Caco-2 (cell line): ENCODE results near the gene PAFAH2. TPM values are rescaled to one million over a fixed set of nuclear protein-coding genes. Genes with fewer than 3 reads are reported as not detected.

ENCODE experiments used
- BruUV-seq: library from RNA; stranded (reverse); fragments of 400-500 nt; replicated peaks from 2 replicates; lab custom pipeline; 2021; lab: Mats Ljungman, UMichigan
- CTCF ChIA-PET: fragments of 300-600 bp; sonication (Branson Sonifier 250); formaldehyde crosslinking; loops from one replicate; lab custom pipeline; 2022; ENCODE audit warnings: antibody characterized with exemption; lab: Charles Lee
- POLR2A ChIA-PET: fragments of 300-600 bp; sonication (Branson Sonifier 250); formaldehyde crosslinking; loops from one replicate; lab custom pipeline; 2022; ENCODE audit warnings: antibody characterized with exemption; lab: Charles Lee
- DNase-seq, 2 experiments: peaks; one replicate each; pipeline versions ENCODE4 v3.0.0 to v3.0.0-alpha.2; 2020 to 2022
- H3K27me3 ChIP-seq: replicated peaks from 2 replicates; pipeline ENCODE4 v1.6.0; 2011; ENCODE audit warnings: low read length; ENCODE audit not compliant: control insufficient read depth, insufficient read depth
- H3K36me3 ChIP-seq: 2 replicates; pipeline ENCODE4 v1.5.1; 2011; ENCODE audit warnings: low read length; ENCODE audit not compliant: control insufficient read depth, insufficient read depth
- H3K4me1 ChIP-seq: fragments of 250-450 bp; sonication (Bioruptor Pico); 2 replicates; pipeline ENCODE4 v1.5.1; 2020; ENCODE audit warnings: mild to moderate bottlenecking
- H3K4me3 ChIP-seq: 2 replicates; pipeline ENCODE4 v1.5.1; 2011; ENCODE audit warnings: low read depth, mild to moderate bottlenecking, control low read depth, low read length
- H3K9me3 ChIP-seq: fragments of 250-450 bp; sonication (Bioruptor Pico); 2 replicates; pipeline ENCODE4 v1.5.1; 2020; ENCODE audit warnings: mild to moderate bottlenecking, moderate library complexity
- H3K27ac Mint-ChIP-seq: one replicate; pipeline ENCODE4 v1.8.0; 2022; ENCODE audit warnings: mixed read lengths; ENCODE audit not compliant: unreplicated experiment
- H3K27me3 Mint-ChIP-seq: one replicate; pipeline ENCODE4 v1.8.0; 2022; ENCODE audit warnings: mixed read lengths; ENCODE audit not compliant: insufficient read depth, unreplicated experiment
- H3K36me3 Mint-ChIP-seq: one replicate; pipeline ENCODE4 v1.8.0; 2022; ENCODE audit warnings: mild to moderate bottlenecking, mixed read lengths; ENCODE audit not compliant: insufficient read depth, unreplicated experiment
- H3K4me1 Mint-ChIP-seq: one replicate; pipeline ENCODE4 v1.8.0; 2022; ENCODE audit warnings: low read depth, mixed read lengths; ENCODE audit not compliant: unreplicated experiment
- H3K4me3 Mint-ChIP-seq: one replicate; pipeline ENCODE4 v1.8.0; 2022; ENCODE audit warnings: mild to moderate bottlenecking, moderate library complexity, mixed read lengths; ENCODE audit not compliant: unreplicated experiment
- H3K9me3 Mint-ChIP-seq: one replicate; pipeline ENCODE4 v1.8.0; 2022; ENCODE audit warnings: mixed read lengths; ENCODE audit not compliant: unreplicated experiment
- intact Hi-C: fragments of 100-400 bp; cut with micrococcal nuclease; formaldehyde crosslinking; loops from one replicate; pipeline ENCODE4 v1.10.0; 2022; ENCODE audit not compliant: unreplicated experiment
- total RNA-seq: library from RNA; stranded (reverse); gene quantifications from 2 replicates; pipeline ENCODE4 v1.2.3, GENCODE V29; 2022
- TF ChIP-seq, protein P1 (sequence below), 2 experiments: fragments of 200-600 bp in 1 of 2; IDR thresholded peaks; 1 replicate in 1 of 2; 2 replicates in 1 of 2; pipeline versions ENCODE4 v1.5.1 to v1.8.0; 2011 to 2022; ENCODE audit warnings: antibody characterized with exemption in 1 of 2, control low read depth in 1 of 2, inconsistent platforms in 1 of 2, low read depth in 1 of 2, low read length in 1 of 2, mild to moderate bottlenecking in 1 of 2, moderate library complexity in 1 of 2; ENCODE audit not compliant: insufficient read depth in 1 of 2, severe bottlenecking in 1 of 2, unreplicated experiment in 1 of 2

The PAFAH2 gene
- total RNA-seq, 1 experiment from 2014 or later, result 8.0 TPM

DNA sequence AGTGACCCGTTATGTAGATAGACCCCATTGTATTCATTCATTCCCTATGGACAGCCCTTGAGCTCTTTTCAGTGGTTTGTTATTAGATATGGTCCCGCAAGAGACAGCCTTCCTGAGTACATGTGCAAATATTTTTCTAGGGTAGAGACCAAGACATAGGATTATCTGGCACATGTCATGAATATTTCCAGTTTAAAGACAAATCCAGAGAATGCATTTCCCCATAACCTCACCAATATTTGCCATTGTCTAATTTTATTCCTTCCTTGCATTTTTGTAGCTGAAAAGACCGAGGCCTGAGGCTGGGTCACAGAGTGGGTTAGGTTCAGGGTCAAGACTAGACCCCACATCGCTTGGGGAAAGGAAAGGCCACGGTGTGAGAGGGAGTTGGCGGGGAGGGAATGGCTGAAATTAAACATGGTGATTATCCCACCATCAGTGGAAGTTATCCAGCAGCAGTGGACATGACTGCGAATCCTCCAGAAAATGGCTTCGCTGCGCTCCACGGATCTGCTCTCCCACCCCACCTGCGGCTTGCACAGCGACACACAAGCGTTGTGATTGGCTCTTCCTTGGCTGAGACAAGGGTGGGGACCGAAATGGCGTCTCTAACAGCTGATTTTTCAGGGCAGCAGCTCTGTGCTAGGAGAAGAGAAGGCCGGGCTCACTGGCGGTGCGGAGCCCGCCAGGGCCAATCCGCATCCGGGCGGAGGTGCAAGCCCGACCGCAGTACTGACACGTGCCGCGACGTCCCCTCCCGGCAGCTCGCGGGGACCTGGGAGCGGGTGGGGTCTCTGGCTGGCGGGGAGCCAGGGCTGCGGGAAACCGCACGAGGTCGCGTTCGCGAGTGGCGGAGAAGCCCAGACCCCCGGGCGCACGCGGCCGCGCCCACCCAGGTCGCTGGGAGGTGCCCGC lies 75.5 kb downstream of the PAFAH2 start:
- no peaks in the 10 kb centered on the region for H3K27me3 Mint-ChIP-seq
- TF ChIP-seq, protein P1, sequence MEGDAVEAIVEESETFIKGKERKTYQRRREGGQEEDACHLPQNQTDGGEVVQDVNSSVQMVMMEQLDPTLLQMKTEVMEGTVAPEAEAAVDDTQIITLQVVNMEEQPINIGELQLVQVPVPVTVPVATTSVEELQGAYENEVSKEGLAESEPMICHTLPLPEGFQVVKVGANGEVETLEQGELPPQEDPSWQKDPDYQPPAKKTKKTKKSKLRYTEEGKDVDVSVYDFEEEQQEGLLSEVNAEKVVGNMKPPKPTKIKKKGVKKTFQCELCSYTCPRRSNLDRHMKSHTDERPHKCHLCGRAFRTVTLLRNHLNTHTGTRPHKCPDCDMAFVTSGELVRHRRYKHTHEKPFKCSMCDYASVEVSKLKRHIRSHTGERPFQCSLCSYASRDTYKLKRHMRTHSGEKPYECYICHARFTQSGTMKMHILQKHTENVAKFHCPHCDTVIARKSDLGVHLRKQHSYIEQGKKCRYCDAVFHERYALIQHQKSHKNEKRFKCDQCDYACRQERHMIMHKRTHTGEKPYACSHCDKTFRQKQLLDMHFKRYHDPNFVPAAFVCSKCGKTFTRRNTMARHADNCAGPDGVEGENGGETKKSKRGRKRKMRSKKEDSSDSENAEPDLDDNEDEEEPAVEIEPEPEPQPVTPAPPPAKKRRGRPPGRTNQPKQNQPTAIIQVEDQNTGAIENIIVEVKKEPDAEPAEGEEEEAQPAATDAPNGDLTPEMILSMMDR (IDR thresholded peaks at IDR 0.05; ENCODE audit: insufficient read depth in 1 of 2, low read depth in 1 of 2, low read length in 1 of 2, severe bottlenecking in 1 of 2, unreplicated experiment in 1 of 2), result no peak
- Histone ChIP-seq H3K4me3 (peak overlapping the region; percentile 69), H3K4me1 (peaks cover 6% of the 10 kb centered on the region), H3K36me3 (no peaks in the 10 kb centered on the region), H3K27me3 (no peaks in the 10 kb centered on the region), H3K9me3 (no peaks in the 10 kb centered on the region)
- H3K4me1 Mint-ChIP-seq, result no peaks in the 10 kb centered on the region
- intact Hi-C loops, result no loop called here
- H3K27ac Mint-ChIP-seq, result peak overlapping the region; percentile 45
- ChIA-PET POLR2A (interaction anchor here (0.5 to 1.1 kb wide), 4 partner anchors 11 to 112 kb away, joined by 3 to 5 read pairs (median 4); no protein-coding TSS in a partner anchor), CTCF (interaction anchor here (0.5 to 0.9 kb wide), 2 partner anchors 27 to 75 kb away, joined by 3 read pairs; partner anchors contain the start of gene PAFAH2)
- no TSS peak for BruUV-seq
- H3K36me3 Mint-ChIP-seq, result no peaks in the 10 kb centered on the region
- peak; percentile 37 to 50 for DNase-seq
- H3K9me3 Mint-ChIP-seq, result no peaks in the 10 kb centered on the region
- peak overlapping the region; percentile 79 for H3K4me3 Mint-ChIP-seq

DNA sequence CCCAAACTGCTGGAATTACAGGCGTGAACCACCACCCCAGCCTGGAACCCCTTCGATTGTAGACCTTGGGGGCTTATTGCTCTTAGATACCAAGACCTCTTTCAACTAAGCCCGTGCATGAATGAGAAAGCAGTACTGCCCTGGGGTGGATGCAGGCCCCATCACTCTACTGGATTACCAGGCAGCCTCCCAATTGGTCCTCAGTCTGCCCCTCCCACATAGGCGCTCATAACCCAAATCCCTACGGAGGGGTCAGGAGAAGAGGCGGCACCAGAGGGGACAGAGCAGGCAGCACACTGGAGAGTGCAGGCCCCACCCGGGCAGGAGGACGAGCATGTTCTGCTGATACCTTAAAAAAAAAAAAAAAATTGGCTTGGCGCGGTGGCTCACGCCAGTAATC lies 79.2 kb downstream of the PAFAH2 start:
- ChIA-PET CTCF (no interaction called here), POLR2A (no interaction called here)
- Mint-ChIP-seq H3K36me3 (no peaks in the 10 kb centered on the region), H3K4me1 (no peaks in the 10 kb centered on the region), H3K27ac (no peak overlapping the region), H3K9me3 (no peaks in the 10 kb centered on the region), H3K27me3 (no peaks in the 10 kb centered on the region), H3K4me3 (no peak overlapping the region)
- H3K4me3 ChIP-seq, result no peak overlapping the region
- peaks cover 6% of the 10 kb centered on the region for H3K4me1 ChIP-seq
- intact Hi-C loops, result no loop called here
- no peaks in the 10 kb centered on the region for H3K9me3 ChIP-seq
- H3K36me3 ChIP-seq, result no peaks in the 10 kb centered on the region
- BruUV-seq, result no TSS peak
- TF ChIP-seq, protein P1 (IDR thresholded peaks at IDR 0.05; ENCODE audit: insufficient read depth in 1 of 2, low read depth in 1 of 2, low read length in 1 of 2, severe bottlenecking in 1 of 2, unreplicated experiment in 1 of 2), result no peak
- DNase-seq, result no peak
- no peaks in the 10 kb centered on the region for H3K27me3 ChIP-seq

DNA sequence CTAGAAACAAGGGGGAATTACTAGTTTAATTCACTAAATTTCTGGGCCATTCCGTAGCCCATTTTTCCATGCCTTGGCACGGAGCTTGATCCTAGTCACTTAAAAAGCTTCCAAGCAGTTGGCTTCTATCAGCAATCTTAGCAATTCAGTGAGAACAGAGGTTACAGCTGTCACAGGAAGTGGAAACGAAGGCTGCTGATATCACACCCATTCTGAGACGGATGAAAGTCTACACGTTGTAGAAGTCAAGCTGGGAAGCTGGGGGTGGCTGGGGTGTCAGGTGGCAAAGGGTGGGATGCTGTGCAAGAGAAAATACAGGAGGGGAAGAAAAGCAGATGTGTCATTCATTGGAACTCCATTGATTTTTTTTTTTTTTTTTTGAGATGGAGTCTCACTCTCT lies 79.9 kb downstream of the PAFAH2 start:
- Mint-ChIP-seq H3K27me3 (no peaks in the 10 kb centered on the region), H3K9me3 (no peaks in the 10 kb centered on the region), H3K36me3 (no peaks in the 10 kb centered on the region), H3K4me3 (no peak overlapping the region), H3K4me1 (no peaks in the 10 kb centered on the region), H3K27ac (no peak overlapping the region)
- ChIA-PET POLR2A (no interaction called here), CTCF (interaction anchor here (0.7 kb wide), 1 partner anchor 135 kb away, joined by 4 read pairs; no protein-coding TSS in a partner anchor)
- no peaks in the 10 kb centered on the region for H3K27me3 ChIP-seq
- no peak for DNase-seq
- no peak overlapping the region for H3K4me3 ChIP-seq
- TF ChIP-seq, protein P1 (IDR thresholded peaks at IDR 0.05; ENCODE audit: insufficient read depth in 1 of 2, low read depth in 1 of 2, low read length in 1 of 2, severe bottlenecking in 1 of 2, unreplicated experiment in 1 of 2), result no peak
- intact Hi-C loops, result no loop called here
- peaks cover 6% of the 10 kb centered on the region for H3K4me1 ChIP-seq
- H3K36me3 ChIP-seq, result no peaks in the 10 kb centered on the region
- BruUV-seq, result no TSS peak
- H3K9me3 ChIP-seq, result no peaks in the 10 kb centered on the region
